Neuronal stem cell (in vitro differentiated cells): ENCODE data around the gene SLC2A13.
"Not testable (repeated sequence)": the region's sequence is repeated elsewhere in the genome, so short reads cannot be mapped to it uniquely, and the experiment has no call there.

ENCODE experiments used
- DNase-seq: peaks from one replicate; pipeline ENCODE4 v3.0.0-alpha.2; 2013; ENCODE audit warnings: low spot score
- H2AFZ ChIP-seq: one replicate; pipeline ENCODE4 v1.6.1; 2013; ENCODE audit warnings: mild to moderate bottlenecking, low read length, inconsistent platforms
- H2AK5ac ChIP-seq: 2 replicates; pipeline ENCODE4 v1.6.1; 2013; ENCODE audit warnings: low read depth, mild to moderate bottlenecking, inconsistent platforms, low read length, moderate library complexity, mixed read lengths
- H2BK120ac ChIP-seq: 2 replicates; pipeline ENCODE4 v1.6.1; 2013; ENCODE audit warnings: low read depth, mild to moderate bottlenecking, inconsistent platforms, low read length, moderate library complexity, mixed read lengths
- H2BK12ac ChIP-seq: one replicate; pipeline ENCODE4 v1.6.1; 2013; ENCODE audit warnings: low read length, inconsistent platforms
- H2BK15ac ChIP-seq: 2 replicates; pipeline ENCODE4 v1.6.1; 2013; ENCODE audit warnings: mild to moderate bottlenecking, low read length, inconsistent platforms, mixed read lengths
- H2BK5ac ChIP-seq: one replicate; pipeline ENCODE4 v1.6.1; 2013; ENCODE audit warnings: inconsistent platforms, mild to moderate bottlenecking, low read length, moderate library complexity
- H3K14ac ChIP-seq: one replicate; pipeline ENCODE4 v1.6.1; 2013; ENCODE audit warnings: low read length, inconsistent platforms
- H3K18ac ChIP-seq: 2 replicates; pipeline ENCODE4 v1.6.1; 2013; ENCODE audit warnings: low read length, inconsistent platforms
- H3K23ac ChIP-seq: 2 replicates; pipeline ENCODE4 v1.6.1; 2013; ENCODE audit warnings: low read depth, mild to moderate bottlenecking, mixed read lengths, low read length, inconsistent platforms; ENCODE audit not compliant: poor library complexity
- H3K27ac ChIP-seq: replicated peaks from 3 replicates; pipeline ENCODE4 v1.5.1; 2013; ENCODE audit warnings: low read length, inconsistent platforms
- H3K27me3 ChIP-seq, 3 experiments: 2 replicates each; pipeline ENCODE4 v1.6.1; 2013; ENCODE audit warnings: low read length in 3 of 3, mild to moderate bottlenecking in 2 of 3, inconsistent platforms in 1 of 3, low read depth in 1 of 3, mixed read lengths in 1 of 3, moderate library complexity in 1 of 3; ENCODE audit not compliant: control insufficient read depth in 3 of 3, insufficient read depth in 3 of 3
- H3K36me3 ChIP-seq, 2 donors: replicated peaks in 1 of 2; 2 replicates each; pipeline ENCODE4 v1.6.1; 2013; ENCODE audit warnings: low read length in 2 of 2; ENCODE audit not compliant: control insufficient read depth in 2 of 2, insufficient read depth in 2 of 2
- H3K4ac ChIP-seq: 2 replicates; pipeline ENCODE4 v1.6.1; 2013; ENCODE audit warnings: inconsistent platforms, mild to moderate bottlenecking, low read length, moderate library complexity
- H3K4me1 ChIP-seq, 2 donors: 1 replicate in 1 of 2; 2 replicates in 1 of 2; pipeline ENCODE4 v1.6.1; 2013; ENCODE audit warnings: low read length in 2 of 2, low read depth in 1 of 2; ENCODE audit not compliant: control insufficient read depth in 2 of 2, insufficient read depth in 1 of 2
- H3K4me2 ChIP-seq: one replicate; pipeline ENCODE4 v1.6.1; 2013; ENCODE audit warnings: mild to moderate bottlenecking, low read length, inconsistent platforms; ENCODE audit not compliant: insufficient read depth, poor library complexity, severe bottlenecking
- H3K4me3 ChIP-seq, 2 donors: 2 replicates each; pipeline ENCODE4 v1.5.1; 2013; ENCODE audit warnings: low read length in 2 of 2, mild to moderate bottlenecking in 2 of 2, inconsistent platforms in 1 of 2, moderate library complexity in 1 of 2
- H3K79me1 ChIP-seq: one replicate; pipeline ENCODE4 v1.6.1; 2013; ENCODE audit warnings: low read depth, mild to moderate bottlenecking, inconsistent platforms, low read length, moderate library complexity
- H3K9ac ChIP-seq: one replicate; pipeline ENCODE4 v1.6.1; 2013; ENCODE audit warnings: mild to moderate bottlenecking, low read depth, low read length, inconsistent platforms; ENCODE audit not compliant: poor library complexity
- H3K9me3 ChIP-seq, 2 donors: replicated peaks in 1 of 2; 2 replicates each; pipeline versions ENCODE3 to v1.6.1; 2013; ENCODE audit warnings: low read length in 2 of 2, mild to moderate bottlenecking in 2 of 2, inconsistent platforms in 1 of 2, low read depth in 1 of 2, mixed read lengths in 1 of 2, moderate library complexity in 1 of 2; ENCODE audit not compliant: control insufficient read depth in 2 of 2, insufficient read depth in 1 of 2
- H4K8ac ChIP-seq: one replicate; pipeline ENCODE4 v1.6.1; 2013; ENCODE audit warnings: low read depth, mild to moderate bottlenecking, inconsistent platforms, low read length, moderate library complexity
- H4K91ac ChIP-seq: one replicate; pipeline ENCODE4 v1.6.1; 2013; ENCODE audit warnings: low read length, low read depth, mild to moderate bottlenecking, inconsistent platforms; ENCODE audit not compliant: poor library complexity
- WGBS, 2 donors: extraction: QIAGEN DNeasy Blood & Tissue Kit; methylation state at CpG; one replicate each; pipeline ENCODE4 v1.1.7; 2013; ENCODE audit warnings: missing lambda C conversion rate in 2 of 2, mixed read lengths in 1 of 2; ENCODE audit not compliant: insufficient read length in 2 of 2, insufficient replicate concordance in 1 of 2; ENCODE audit errors: extremely low coverage in 2 of 2; 5-methylcytosine and 5-hydroxymethylcytosine counted together

Gene SLC2A13

DNA sequence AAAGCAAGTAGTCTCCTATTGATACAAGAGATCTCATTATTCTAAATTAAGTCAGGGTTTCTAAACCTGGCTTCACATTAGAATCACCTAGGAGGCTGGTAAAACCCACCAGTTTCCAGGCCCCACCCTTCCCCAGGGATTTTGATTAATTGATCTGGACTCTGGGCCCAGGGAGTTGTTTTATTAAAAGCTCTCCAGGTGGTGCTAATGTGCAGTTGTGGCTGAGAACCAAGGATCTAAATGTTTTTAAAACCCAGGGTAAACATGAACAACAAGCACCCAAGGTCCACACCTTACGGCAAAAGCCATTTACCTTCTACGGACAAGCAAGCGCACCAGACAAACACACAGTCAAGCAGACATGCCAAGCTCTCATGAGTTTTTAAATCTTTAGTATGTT, 73.9 kb downstream of the SLC2A13 start:
- Histone ChIP-seq H2BK15ac (no peak overlapping the region), H3K9ac (no peak overlapping the region), H3K36me3 (peaks cover 0 to 3% of the 10 kb centered on the region in 2 donors), H3K4ac (no peak overlapping the region), H3K79me1 (no peaks in the 10 kb centered on the region), H3K18ac (no peak overlapping the region), H2AFZ (no peak overlapping the region), H3K14ac (no peak overlapping the region), H2BK12ac (no peak overlapping the region), H2AK5ac (no peak overlapping the region), H3K9me3 (no peaks in the 10 kb centered on the region), H2BK5ac (no peak overlapping the region), H4K91ac (no peak overlapping the region), H4K8ac (no peak overlapping the region), H3K23ac (no peak overlapping the region), H3K27me3 (no peaks in the 10 kb centered on the region), H2BK120ac (no peak overlapping the region), H3K4me3 (no peak overlapping the region), H3K4me1 (peaks cover 2 to 8% of the 10 kb centered on the region in 2 donors), H3K27ac (no peak overlapping the region), H3K4me2 (no peak overlapping the region)
- WGBS, 2 donors = no CpG with 5 or more reads among the region's 3 CpGs
- DNase-seq = no peak

DNA sequence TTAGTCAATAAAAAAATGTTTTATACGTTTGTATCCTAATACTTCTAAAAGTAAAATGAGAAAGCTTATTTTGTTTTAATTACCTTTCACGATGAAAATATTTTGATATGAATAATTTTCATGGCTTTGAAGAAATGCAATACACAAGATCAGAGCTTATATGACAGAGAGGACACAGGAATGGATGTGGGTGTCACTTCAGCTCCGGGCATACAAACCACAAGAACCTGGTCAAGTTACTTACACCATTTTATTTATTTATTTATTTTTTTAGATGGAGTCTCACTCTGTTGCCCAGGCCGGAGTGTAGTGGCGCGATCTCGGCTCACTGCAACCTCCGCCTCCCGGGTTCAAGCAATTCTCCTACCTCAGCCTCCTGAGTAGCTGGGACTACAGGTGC, 74.9 kb downstream of the SLC2A13 start:
- H2AFZ ChIP-seq, H3K14ac ChIP-seq, H4K91ac ChIP-seq, H2BK5ac ChIP-seq, H3K18ac ChIP-seq, H3K27me3 ChIP-seq, H3K4ac ChIP-seq, H3K4me1 ChIP-seq, H3K36me3 ChIP-seq, H2BK15ac ChIP-seq, H2AK5ac ChIP-seq, H3K4me2 ChIP-seq, DNase-seq, H2BK120ac ChIP-seq, H3K23ac ChIP-seq, H4K8ac ChIP-seq, H2BK12ac ChIP-seq, H3K4me3 ChIP-seq, H3K27ac ChIP-seq, H3K9me3 ChIP-seq, H3K9ac ChIP-seq, H3K79me1 ChIP-seq: not testable (repeated sequence)
- WGBS, 2 donors = no CpG with 5 or more reads among the region's 9 CpGs

DNA sequence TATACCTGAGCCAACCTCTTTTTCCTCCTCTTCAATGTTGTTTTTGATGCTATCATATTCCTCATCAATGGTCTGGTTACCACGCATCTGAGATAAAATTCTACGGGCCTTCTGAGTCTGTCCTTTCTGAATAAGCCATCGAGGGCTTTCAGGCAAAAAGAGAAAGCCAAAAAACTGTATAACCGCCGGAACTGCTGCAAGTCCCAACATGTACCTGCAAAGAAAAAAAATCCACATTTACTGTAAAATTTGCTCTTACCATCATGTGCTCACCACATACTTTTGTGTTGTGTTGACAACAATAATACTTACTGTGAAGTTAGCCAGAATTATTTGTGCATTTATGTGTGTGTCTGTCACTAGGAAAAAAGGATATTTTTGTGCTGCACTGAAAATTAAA, 77.6 kb downstream of the SLC2A13 start:
- H3K14ac ChIP-seq = no peak overlapping the region
- H3K4me2 ChIP-seq = no peak overlapping the region

DNA sequence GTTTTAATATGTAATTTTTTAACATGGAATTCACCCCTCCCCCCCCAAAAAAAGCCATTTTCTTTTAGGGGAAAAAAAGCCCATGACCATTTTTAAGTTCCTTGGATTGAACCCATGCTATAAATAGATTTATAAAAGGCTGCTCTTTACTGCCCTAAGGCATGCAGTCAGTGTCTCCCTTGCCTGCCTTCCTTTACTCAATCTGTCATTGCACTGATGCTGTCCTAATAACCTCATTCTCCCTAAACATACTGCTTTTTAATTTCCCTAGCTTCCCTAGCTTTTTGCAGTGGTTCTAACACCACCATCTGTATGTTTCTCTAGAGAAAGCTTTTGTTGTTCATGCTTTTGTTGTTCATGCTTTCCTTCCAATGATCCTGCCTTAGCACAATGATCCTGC, 83.0 kb downstream of the SLC2A13 start:
- Histone ChIP-seq H3K23ac (no peak overlapping the region), H3K18ac (no peak overlapping the region), H4K8ac (no peak overlapping the region), H3K79me1 (no peaks in the 10 kb centered on the region), H2AFZ (no peak overlapping the region), H3K14ac (no peak overlapping the region), H2AK5ac (no peak overlapping the region), H2BK12ac (no peak overlapping the region), H3K4ac (no peak overlapping the region), H3K27me3 (no peaks in the 10 kb centered on the region), H2BK120ac (no peak overlapping the region), H3K4me2 (no peak overlapping the region), H3K4me1 (peaks cover 0 to 4% of the 10 kb centered on the region in 2 donors), H3K9ac (no peak overlapping the region), H2BK15ac (no peak overlapping the region), H3K27ac (no peak overlapping the region), H4K91ac (no peak overlapping the region), H2BK5ac (no peak overlapping the region), H3K36me3 (peaks cover 0 to 3% of the 10 kb centered on the region in 2 donors), H3K4me3 (no peak overlapping the region), H3K9me3 (no peaks in the 10 kb centered on the region)
- no peak for DNase-seq

More for the DNA sequence above, 77.6 kb downstream of the SLC2A13 start:
- peaks cover 0 to 3% of the 10 kb centered on the region in 2 donors for H3K36me3 ChIP-seq
- no peak overlapping the region for H3K4ac ChIP-seq
- H3K27me3 ChIP-seq = no peaks in the 10 kb centered on the region
- no peak overlapping the region for H2BK12ac ChIP-seq
- H4K8ac ChIP-seq = no peak overlapping the region
- no peak for DNase-seq
- H3K79me1 ChIP-seq = no peaks in the 10 kb centered on the region
- no peak overlapping the region for H3K18ac ChIP-seq
- no CpG with 5 or more reads among the region's 5 CpGs for WGBS, 2 donors
- H2BK5ac ChIP-seq = no peak overlapping the region
- H3K9ac ChIP-seq = no peak overlapping the region
- no peak overlapping the region for H3K23ac ChIP-seq
- no peak overlapping the region for H4K91ac ChIP-seq
- H3K4me1 ChIP-seq = peaks cover 2 to 7% of the 10 kb centered on the region in 2 donors
- H3K9me3 ChIP-seq = no peaks in the 10 kb centered on the region
- no peak overlapping the region for H2BK120ac ChIP-seq
- no peak overlapping the region for H2BK15ac ChIP-seq
- no peak overlapping the region for H2AK5ac ChIP-seq
- H2AFZ ChIP-seq = no peak overlapping the region
- H3K4me3 ChIP-seq = no peak overlapping the region
- no peak overlapping the region for H3K27ac ChIP-seq
